ENCODE results near the gene MYL12A.
A peak's percentile ranks its signal among the peaks of the same experiment; 100 is the strongest.
"Not testable (repeated sequence)": the region's sequence is repeated elsewhere in the genome, so short reads cannot be mapped to it uniquely, and the experiment has no call there.

The MYL12A gene

DNA sequence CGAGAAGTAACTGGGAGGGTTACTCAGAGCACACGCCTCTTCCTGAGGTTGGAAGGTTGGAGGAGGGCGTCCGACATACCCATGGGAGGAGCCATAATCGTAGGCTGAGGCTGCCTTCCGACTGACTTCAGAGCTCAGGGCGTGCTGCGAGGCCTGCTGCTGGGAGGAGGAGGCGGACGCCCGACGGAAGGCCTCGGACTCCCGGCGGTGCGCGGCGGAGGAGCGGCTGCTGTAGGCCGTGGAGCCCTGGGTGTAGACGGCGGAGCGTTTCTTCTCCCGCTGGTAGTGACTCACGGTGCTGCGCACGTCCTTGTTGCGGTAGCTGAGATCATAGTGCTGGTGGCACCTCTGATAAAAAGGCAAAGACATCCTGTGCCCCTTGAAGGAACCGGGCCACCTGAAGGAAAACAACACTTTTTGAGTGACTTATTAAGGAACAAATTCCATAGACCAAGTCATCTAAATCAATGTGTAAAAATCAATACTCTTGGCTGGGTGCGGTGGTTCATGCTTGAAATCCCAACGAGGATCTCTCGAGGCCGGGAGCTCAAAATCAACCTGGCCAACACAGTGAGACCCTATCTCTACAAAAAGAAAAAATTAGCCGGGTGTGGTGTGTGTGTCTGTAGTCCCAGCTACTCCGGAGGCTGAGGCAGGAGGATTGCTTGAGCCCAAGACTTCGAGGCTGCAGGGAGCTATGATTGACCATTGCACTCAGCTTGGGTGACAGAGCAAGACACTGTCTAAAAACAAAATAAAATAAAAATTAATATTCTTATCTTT, 32.6 kb upstream of the MYL12A start:
- H3K4me3 ChIP-seq (ENCODE audit: low read length in 2 of 2): no peak overlapping the region

GRCh38 chr18:3216987-3217386, 30.6 kb upstream of the MYL12A start:
- no peaks in the 10 kb centered on the region for H3K9me3 ChIP-seq (ENCODE audit: control insufficient read depth in 2 of 2, low read length in 2 of 2)
- H3K27me3 ChIP-seq (ENCODE audit: control insufficient read depth in 2 of 2, insufficient read depth in 2 of 2, low read length in 2 of 2): no peaks in the 10 kb centered on the region
- peak overlapping the region in 1 of 2 donors; percentile 4 for H3K4me3 ChIP-seq (ENCODE audit: low read length in 2 of 2)
- no peak overlapping the region for H3K9ac ChIP-seq (ENCODE audit: low read depth in 1 of 2, low read length in 2 of 2)
- H3K36me3 ChIP-seq (ENCODE audit: control insufficient read depth in 2 of 2, insufficient read depth in 2 of 2, low read length in 2 of 2): no peaks in the 10 kb centered on the region
- H3K27ac ChIP-seq (ENCODE audit: low read depth in 2 of 2, low read length in 2 of 2): peak overlapping the region; percentile 64 to 82
- peaks cover 10 to 24% of the 10 kb centered on the region in 2 donors for H3K4me1 ChIP-seq (ENCODE audit: control insufficient read depth in 2 of 2, insufficient read depth in 2 of 2, low read length in 2 of 2)

More for the DNA sequence above, 32.6 kb upstream of the MYL12A start:
- Histone ChIP-seq H3K9ac (ENCODE audit: low read depth in 1 of 2, low read length in 2 of 2) (no peak overlapping the region), H3K27me3 (ENCODE audit: control insufficient read depth in 2 of 2, insufficient read depth in 2 of 2, low read length in 2 of 2) (no peaks in the 10 kb centered on the region), H3K36me3 (ENCODE audit: control insufficient read depth in 2 of 2, insufficient read depth in 2 of 2, low read length in 2 of 2) (no peaks in the 10 kb centered on the region), H3K9me3 (ENCODE audit: control insufficient read depth in 2 of 2, low read length in 2 of 2) (no peaks in the 10 kb centered on the region), H3K27ac (ENCODE audit: low read depth in 2 of 2, low read length in 2 of 2) (no peak overlapping the region), H3K4me1 (ENCODE audit: control insufficient read depth in 2 of 2, insufficient read depth in 2 of 2, low read length in 2 of 2) (peaks cover 12 to 24% of the 10 kb centered on the region in 2 donors)

DNA sequence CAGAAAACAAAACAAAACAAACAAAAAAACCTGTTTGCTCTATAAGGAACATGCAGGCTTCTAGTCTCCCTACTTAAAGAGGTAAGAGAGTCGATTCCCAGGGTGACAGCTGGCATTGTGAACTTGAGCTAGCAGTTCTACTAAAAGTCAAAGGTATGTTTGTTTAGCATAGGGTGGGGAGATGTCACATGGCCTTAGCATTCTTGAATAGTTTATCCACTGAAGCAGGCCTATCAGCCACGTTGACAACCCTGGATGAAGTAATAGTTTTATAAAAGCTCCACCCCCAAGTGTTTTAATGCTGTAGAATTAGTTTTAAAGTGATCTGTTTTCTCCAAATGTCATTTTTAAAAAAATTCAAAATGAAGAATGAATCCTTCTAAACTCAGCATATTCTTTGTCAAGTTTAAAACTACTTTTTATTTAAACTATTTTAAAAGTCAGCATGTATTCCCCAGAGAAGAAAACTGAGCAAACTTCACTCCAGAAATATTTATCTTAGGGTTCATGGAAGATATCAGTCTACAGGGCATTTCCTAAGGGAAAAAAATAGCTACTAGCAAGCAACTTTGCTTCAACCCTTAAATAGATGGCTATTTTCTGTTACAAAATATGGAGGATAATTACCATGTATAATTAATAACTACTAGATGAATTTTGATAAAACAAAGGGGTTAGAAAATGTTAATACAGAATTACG, 29.5 kb upstream of the MYL12A start:
- Histone ChIP-seq H3K4me3 (ENCODE audit: low read length in 2 of 2) (peak overlapping the region; percentile 20 to 27), H3K27ac (ENCODE audit: low read depth in 2 of 2, low read length in 2 of 2) (peak overlapping the region in 1 of 2 donors; percentile 82), H3K9ac (ENCODE audit: low read depth in 1 of 2, low read length in 2 of 2) (no peak overlapping the region), H3K36me3 (ENCODE audit: control insufficient read depth in 2 of 2, insufficient read depth in 2 of 2, low read length in 2 of 2) (no peaks in the 10 kb centered on the region), H3K9me3 (ENCODE audit: control insufficient read depth in 2 of 2, low read length in 2 of 2) (no peaks in the 10 kb centered on the region), H3K4me1 (ENCODE audit: control insufficient read depth in 2 of 2, insufficient read depth in 2 of 2, low read length in 2 of 2) (peaks cover 10 to 23% of the 10 kb centered on the region in 2 donors), H3K27me3 (ENCODE audit: control insufficient read depth in 2 of 2, insufficient read depth in 2 of 2, low read length in 2 of 2) (no peaks in the 10 kb centered on the region)

DNA sequence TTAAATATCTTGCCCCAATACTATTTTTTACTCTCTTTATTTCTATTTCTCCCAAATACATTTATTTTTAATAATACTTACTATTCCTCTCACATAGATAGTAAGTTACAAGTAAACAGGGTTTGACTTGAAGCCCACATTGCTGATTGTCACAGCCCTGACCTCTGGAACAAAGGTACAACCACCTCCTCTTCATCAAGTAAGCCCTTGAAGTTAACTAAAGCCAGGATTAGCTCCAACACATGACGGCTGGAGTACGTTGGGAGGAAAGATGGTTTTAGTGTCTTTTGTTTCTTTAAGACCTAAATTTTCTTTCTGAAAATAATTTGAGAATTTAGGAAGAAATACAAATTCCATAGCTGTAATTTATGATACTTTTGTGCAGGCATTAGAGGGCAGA, 28.8 kb upstream of the MYL12A start:
- H3K27me3 ChIP-seq (ENCODE audit: control insufficient read depth in 2 of 2, insufficient read depth in 2 of 2, low read length in 2 of 2): no peaks in the 10 kb centered on the region
- H3K4me3 ChIP-seq (ENCODE audit: low read length in 2 of 2): no peak overlapping the region
- H3K9ac ChIP-seq (ENCODE audit: low read depth in 1 of 2, low read length in 2 of 2): no peak overlapping the region
- no peaks in the 10 kb centered on the region for H3K9me3 ChIP-seq (ENCODE audit: control insufficient read depth in 2 of 2, low read length in 2 of 2)
- H3K4me1 ChIP-seq (ENCODE audit: control insufficient read depth in 2 of 2, insufficient read depth in 2 of 2, low read length in 2 of 2): peaks cover 10 to 16% of the 10 kb centered on the region in 2 donors
- H3K36me3 ChIP-seq (ENCODE audit: control insufficient read depth in 2 of 2, insufficient read depth in 2 of 2, low read length in 2 of 2): no peaks in the 10 kb centered on the region
- H3K27ac ChIP-seq (ENCODE audit: low read depth in 2 of 2, low read length in 2 of 2): no peak overlapping the region

DNA sequence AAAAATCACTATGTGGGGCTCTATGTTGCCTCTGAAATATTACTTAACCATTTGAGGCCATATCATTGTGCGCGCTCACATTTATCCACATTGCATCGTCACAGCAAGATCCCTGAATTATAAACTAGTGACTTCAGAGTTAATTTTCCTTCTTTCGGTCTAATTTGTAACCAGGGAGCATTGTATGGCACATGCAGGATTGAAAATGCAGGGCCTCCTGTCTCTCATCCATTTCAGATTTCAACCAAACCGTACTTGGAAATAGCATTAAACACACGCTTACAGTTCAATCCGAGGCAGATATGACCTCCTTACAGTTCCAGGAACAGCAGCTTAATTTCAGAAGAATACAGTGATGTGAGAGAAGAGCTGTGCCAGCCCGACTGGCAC, 28.4 kb upstream of the MYL12A start:
- Histone ChIP-seq H3K4me3 (ENCODE audit: low read length in 2 of 2) (peak overlapping the region in 1 of 2 donors; percentile 24), H3K27ac (ENCODE audit: low read depth in 2 of 2, low read length in 2 of 2) (peak overlapping the region in 1 of 2 donors; percentile 11), H3K9me3 (ENCODE audit: control insufficient read depth in 2 of 2, low read length in 2 of 2) (no peaks in the 10 kb centered on the region), H3K27me3 (ENCODE audit: control insufficient read depth in 2 of 2, insufficient read depth in 2 of 2, low read length in 2 of 2) (no peaks in the 10 kb centered on the region), H3K4me1 (ENCODE audit: control insufficient read depth in 2 of 2, insufficient read depth in 2 of 2, low read length in 2 of 2) (peaks cover 10 to 16% of the 10 kb centered on the region in 2 donors), H3K36me3 (ENCODE audit: control insufficient read depth in 2 of 2, insufficient read depth in 2 of 2, low read length in 2 of 2) (no peaks in the 10 kb centered on the region), H3K9ac (ENCODE audit: low read depth in 1 of 2, low read length in 2 of 2) (no peak overlapping the region)

DNA sequence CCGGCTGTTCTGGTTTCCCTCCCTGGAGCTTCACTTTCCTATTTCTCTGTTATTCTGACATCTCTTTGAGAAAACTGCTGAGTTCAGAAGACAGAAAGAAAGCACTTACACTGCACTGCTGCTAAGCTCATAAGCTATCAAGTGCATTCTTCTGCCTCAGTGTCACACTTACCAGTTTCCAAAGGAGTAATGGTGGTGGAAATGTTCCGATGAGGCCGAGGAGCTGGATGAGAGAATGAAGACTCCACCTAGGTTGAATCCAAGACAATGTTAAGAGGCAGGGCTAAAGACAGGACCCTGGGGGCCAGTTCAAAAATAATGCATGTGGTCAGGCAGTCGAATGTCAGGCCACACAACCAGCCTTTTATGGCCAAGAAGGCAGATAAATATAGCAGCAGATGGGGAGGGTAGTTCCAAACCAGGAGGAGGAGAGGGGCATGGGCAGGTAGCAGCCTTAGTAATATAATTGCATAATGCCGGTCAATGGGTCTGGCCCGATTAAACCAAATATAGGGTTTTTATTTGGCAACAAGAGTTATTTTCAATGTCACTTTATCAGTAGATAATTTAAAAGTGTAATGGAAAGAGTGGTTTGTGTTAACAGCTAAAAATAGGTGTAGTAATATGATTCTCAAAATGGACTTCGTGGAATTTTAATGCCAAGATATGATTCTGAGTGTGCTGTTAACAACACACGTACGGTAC, 27.8 kb upstream of the MYL12A start, which contains the start of gene MYOM1:
Gene MYOM1 (minus strand): TSS at position 338 of the 705 bp plus-strand sequence. CDS start 4,745 bp downstream, outside the sequence.
- no peaks in the 10 kb centered on the region for H3K9me3 ChIP-seq (ENCODE audit: control insufficient read depth in 2 of 2, low read length in 2 of 2)
- H3K4me3 ChIP-seq (ENCODE audit: low read length in 2 of 2): peak within 1 kb of the TSS in 1 of 2 donors; percentile 24
- H3K36me3 ChIP-seq (ENCODE audit: control insufficient read depth in 2 of 2, insufficient read depth in 2 of 2, low read length in 2 of 2): no peaks in the 10 kb centered on the region
- no peaks in the 10 kb centered on the region for H3K27me3 ChIP-seq (ENCODE audit: control insufficient read depth in 2 of 2, insufficient read depth in 2 of 2, low read length in 2 of 2)
- no peak within 1 kb of the TSS for H3K9ac ChIP-seq (ENCODE audit: low read depth in 1 of 2, low read length in 2 of 2)
- H3K27ac ChIP-seq (ENCODE audit: low read depth in 2 of 2, low read length in 2 of 2): peak within 1 kb of the TSS in 1 of 2 donors; percentile 11
- H3K4me1 ChIP-seq (ENCODE audit: control insufficient read depth in 2 of 2, insufficient read depth in 2 of 2, low read length in 2 of 2): peaks cover 10 to 16% of the 10 kb centered on the region in 2 donors

GRCh38 chr18:3220868-3221267, 26.7 kb upstream of the MYL12A start:
- not testable (repeated sequence) for H3K9ac ChIP-seq (ENCODE audit: low read depth in 1 of 2, low read length in 2 of 2); H3K27me3 ChIP-seq (ENCODE audit: control insufficient read depth in 2 of 2, insufficient read depth in 2 of 2, low read length in 2 of 2); H3K9me3 ChIP-seq (ENCODE audit: control insufficient read depth in 2 of 2, low read length in 2 of 2); H3K36me3 ChIP-seq (ENCODE audit: control insufficient read depth in 2 of 2, insufficient read depth in 2 of 2, low read length in 2 of 2); H3K4me3 ChIP-seq (ENCODE audit: low read length in 2 of 2); H3K27ac ChIP-seq (ENCODE audit: low read depth in 2 of 2, low read length in 2 of 2)
- H3K4me1 ChIP-seq (ENCODE audit: control insufficient read depth in 2 of 2, insufficient read depth in 2 of 2, low read length in 2 of 2): peaks cover 10 to 19% of the 10 kb centered on the region in 2 donors

GRCh38 chr18:3221496-3221895, 26.1 kb upstream of the MYL12A start:
- Histone ChIP-seq H3K27me3 (ENCODE audit: control insufficient read depth in 2 of 2, insufficient read depth in 2 of 2, low read length in 2 of 2) (no peaks in the 10 kb centered on the region), H3K4me1 (ENCODE audit: control insufficient read depth in 2 of 2, insufficient read depth in 2 of 2, low read length in 2 of 2) (peaks cover 10 to 17% of the 10 kb centered on the region in 2 donors), H3K27ac (ENCODE audit: low read depth in 2 of 2, low read length in 2 of 2) (no peak overlapping the region)

DNA sequence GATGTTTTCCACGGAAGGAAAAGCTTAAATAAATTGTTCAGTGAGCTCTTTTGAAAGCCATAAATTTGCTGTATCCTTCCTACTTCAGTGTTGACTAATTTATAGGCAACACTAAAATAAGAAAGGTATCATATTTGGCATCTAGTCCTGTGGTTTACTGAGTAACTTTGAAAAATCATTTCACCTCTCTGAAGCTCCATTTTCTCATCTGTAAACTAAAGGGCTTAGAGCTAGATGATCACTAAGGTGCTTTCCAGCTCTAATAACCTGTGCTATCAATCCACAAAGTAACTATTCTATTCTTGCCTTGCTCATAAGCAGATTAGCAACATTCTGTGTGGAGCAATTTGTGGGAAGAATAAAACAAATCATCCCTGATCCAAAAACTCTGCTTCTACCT, 24.2 kb upstream of the MYL12A start:
- H3K4me3 ChIP-seq (ENCODE audit: low read length in 2 of 2): no peak overlapping the region
- no peak overlapping the region for H3K9ac ChIP-seq (ENCODE audit: low read depth in 1 of 2, low read length in 2 of 2)
- no peaks in the 10 kb centered on the region for H3K27me3 ChIP-seq (ENCODE audit: control insufficient read depth in 2 of 2, insufficient read depth in 2 of 2, low read length in 2 of 2)
- no peaks in the 10 kb centered on the region for H3K9me3 ChIP-seq (ENCODE audit: control insufficient read depth in 2 of 2, low read length in 2 of 2)
- H3K4me1 ChIP-seq (ENCODE audit: control insufficient read depth in 2 of 2, insufficient read depth in 2 of 2, low read length in 2 of 2): peaks cover 1 to 5% of the 10 kb centered on the region in 2 donors
- no peak overlapping the region for H3K27ac ChIP-seq (ENCODE audit: low read depth in 2 of 2, low read length in 2 of 2)
- H3K36me3 ChIP-seq (ENCODE audit: control insufficient read depth in 2 of 2, insufficient read depth in 2 of 2, low read length in 2 of 2): no peaks in the 10 kb centered on the region

More at GRCh38 chr18:3221496-3221895, 26.1 kb upstream of the MYL12A start:
- Histone ChIP-seq H3K4me3 (ENCODE audit: low read length in 2 of 2) (no peak overlapping the region), H3K9me3 (ENCODE audit: control insufficient read depth in 2 of 2, low read length in 2 of 2) (no peaks in the 10 kb centered on the region), H3K36me3 (ENCODE audit: control insufficient read depth in 2 of 2, insufficient read depth in 2 of 2, low read length in 2 of 2) (no peaks in the 10 kb centered on the region), H3K9ac (ENCODE audit: low read depth in 1 of 2, low read length in 2 of 2) (no peak overlapping the region)

DNA sequence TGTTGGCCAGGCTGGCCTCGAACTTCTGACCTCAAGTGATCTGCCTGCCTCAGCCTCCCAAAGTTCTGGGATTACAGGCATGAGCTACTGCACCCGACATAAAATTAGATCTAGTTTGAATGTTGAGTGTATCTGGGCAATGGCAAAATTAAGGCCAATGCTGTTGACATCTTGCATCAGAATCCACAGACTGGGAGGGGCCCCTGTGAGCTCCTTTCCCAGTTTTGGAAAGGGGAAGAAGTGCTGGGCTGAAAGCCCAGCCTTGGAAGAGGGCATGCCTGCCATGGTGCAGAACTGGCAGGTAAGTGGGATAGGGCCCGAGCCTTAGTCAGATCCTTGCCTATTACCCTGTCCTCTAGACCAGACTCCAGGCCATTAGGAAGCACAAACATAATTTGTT, 23.4 kb upstream of the MYL12A start:
- Histone ChIP-seq H3K27ac (ENCODE audit: low read depth in 2 of 2, low read length in 2 of 2) (no peak overlapping the region), H3K9me3 (ENCODE audit: control insufficient read depth in 2 of 2, low read length in 2 of 2) (no peaks in the 10 kb centered on the region)

More for the DNA sequence above, 23.4 kb upstream of the MYL12A start:
- H3K4me3 ChIP-seq (ENCODE audit: low read length in 2 of 2): no peak overlapping the region
- no peaks in the 10 kb centered on the region for H3K36me3 ChIP-seq (ENCODE audit: control insufficient read depth in 2 of 2, insufficient read depth in 2 of 2, low read length in 2 of 2)
- H3K4me1 ChIP-seq (ENCODE audit: control insufficient read depth in 2 of 2, insufficient read depth in 2 of 2, low read length in 2 of 2): peaks cover 0 to 3% of the 10 kb centered on the region in 2 donors
- H3K27me3 ChIP-seq (ENCODE audit: control insufficient read depth in 2 of 2, insufficient read depth in 2 of 2, low read length in 2 of 2): no peaks in the 10 kb centered on the region
- H3K9ac ChIP-seq (ENCODE audit: low read depth in 1 of 2, low read length in 2 of 2): no peak overlapping the region
